ENCODE data around the gene CCL15.

- no peak for TF ChIP-seq EZH2 (IDR thresholded peaks at IDR 0.05)
- no peak for TF ChIP-seq POLR2AphosphoS5 (IDR thresholded peaks at IDR 0.05; ENCODE audit: borderline replicate concordance, low read depth, low read length)
Observed at GRCh38 chr17:36048066-36048465, 46.7 kb upstream of the CCL15 start.
